NCI-H2196 (cell line): ENCODE results near the gene IPO5.

Source experiments
- DNase-seq: peaks from one replicate; lab custom pipeline; 2025; ENCODE audit not compliant: unreplicated experiment; lab: John Stamatoyannopoulos, UW

The IPO5 gene

DNA sequence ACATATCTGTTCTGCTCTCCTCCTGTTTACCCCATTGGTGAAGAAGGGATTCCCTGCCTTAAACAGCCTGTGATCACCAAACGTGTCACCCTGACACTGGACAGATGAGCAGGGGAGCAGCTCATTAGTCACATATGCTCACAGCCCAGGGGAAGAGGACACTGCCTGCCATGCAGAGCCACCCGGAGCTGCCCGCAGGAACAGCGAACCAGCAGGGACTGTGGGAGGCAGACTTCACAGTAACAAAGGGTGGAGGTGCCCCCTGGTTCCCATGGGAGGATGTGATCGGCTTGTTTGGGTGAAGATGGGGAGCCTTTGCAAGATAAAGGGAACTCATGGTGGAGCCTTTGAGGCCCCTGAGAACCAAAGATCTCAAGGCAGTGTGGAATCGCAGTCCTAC lies 100.8 kb downstream of the IPO5 start:
- DNase-seq: no peak

DNA sequence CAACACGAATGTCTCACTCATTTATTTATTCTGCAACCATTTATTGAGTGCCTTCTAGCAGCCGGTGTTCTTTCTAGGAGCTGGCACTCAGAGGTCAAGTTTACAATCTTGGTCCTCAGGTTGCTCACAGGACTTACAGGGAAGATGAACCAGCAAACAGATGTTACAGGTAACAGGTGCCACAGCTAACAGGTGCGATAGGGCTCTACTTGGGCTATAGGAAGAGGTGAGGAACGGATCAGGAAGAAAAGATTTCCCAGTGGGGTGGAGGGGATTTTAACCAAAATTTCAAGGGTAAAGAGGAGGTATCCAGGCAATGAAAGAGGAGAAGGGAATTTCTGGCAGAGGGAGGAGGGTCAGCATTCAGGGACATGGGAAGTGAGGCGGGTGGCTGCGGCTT lies 102.1 kb downstream of the IPO5 start:
- no peak for DNase-seq

DNA sequence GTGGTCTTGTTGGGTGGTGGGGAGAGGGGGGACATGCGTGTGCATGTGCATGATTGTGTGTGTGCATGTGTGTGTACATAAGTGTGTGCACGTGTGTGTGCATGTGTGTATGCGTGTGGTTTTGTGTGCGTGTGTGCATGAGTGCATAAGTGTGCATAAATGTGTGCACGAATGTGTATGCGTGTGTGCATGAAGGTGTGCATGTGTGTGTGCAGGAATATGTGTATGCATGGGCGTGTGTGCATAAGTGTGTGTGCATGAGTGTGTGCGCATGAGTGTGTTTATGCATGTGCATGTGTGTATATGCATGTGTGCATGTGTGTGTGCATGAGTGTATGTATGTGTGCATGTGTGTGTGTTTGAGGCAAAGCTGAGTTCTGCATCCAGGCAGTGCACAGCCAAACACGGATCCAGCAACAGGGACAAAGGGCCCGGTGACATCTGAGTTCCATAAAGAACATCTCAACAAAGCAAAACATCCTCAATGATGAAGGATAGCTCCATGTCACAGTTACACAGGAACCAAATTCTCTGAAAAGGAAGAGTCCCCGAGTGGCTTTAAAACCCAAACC lies 103.5 kb downstream of the IPO5 start:
- no peak for DNase-seq

DNA sequence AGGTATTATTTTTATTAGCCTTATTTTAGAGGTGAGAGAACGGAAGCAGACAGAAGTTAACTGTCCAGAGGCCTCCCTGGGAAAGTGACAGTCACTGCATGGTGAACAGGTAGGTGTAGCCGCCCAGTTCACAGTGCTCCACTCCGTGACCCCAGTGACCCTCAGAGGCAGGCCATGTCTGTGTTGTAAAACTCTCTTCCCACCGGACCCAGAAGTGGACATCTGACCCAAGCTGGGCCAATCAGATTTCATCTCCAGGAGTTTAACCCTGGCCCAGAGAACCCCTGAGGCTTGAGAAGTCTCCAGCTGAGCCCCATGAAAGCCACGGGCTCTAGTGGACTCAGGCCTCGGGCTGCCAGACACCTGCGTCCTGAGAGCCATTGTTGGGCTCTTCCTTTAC lies 105.8 kb downstream of the IPO5 start:
- DNase-seq: no peak

DNA sequence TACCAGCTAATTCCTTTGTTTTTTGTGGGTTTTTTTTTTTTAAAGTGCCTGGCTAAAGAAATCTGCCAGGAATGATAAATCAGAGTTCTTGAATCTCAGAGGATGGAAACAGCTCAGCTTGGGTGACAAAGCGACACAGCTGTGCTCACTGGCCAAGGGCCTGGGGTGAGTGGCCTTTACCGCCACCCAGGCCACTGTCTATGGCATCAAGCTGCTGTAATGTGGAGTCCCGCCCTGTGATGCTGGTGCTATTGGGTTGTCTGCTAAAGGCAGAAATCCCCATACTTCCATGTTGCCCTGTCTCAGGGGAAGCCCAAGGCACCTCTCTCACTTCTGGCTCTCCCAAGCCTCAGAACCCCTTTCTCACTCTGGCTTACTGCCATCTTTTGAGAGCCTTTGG lies 106.8 kb downstream of the IPO5 start:
- DNase-seq: no peak

DNA sequence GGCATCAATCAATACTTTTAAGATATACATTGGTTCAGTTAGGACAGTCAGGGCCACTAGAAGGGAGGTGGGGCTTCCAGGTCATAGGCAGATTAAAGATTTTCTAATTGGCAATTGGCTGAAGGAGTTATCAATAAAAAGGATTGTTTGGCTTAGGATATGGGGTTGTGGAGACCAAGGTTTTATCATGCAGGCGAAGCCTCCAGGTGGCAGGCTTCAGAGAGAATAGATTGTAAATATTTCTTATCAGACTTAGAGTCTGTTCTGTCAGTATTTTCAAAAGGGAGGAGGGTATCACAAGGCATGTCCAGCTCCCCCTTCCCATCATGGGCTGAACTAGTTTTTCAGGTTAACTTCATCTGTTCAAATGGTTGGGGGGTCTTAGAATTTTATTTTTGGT lies 112.0 kb downstream of the IPO5 start:
- DNase-seq: no peak

DNA sequence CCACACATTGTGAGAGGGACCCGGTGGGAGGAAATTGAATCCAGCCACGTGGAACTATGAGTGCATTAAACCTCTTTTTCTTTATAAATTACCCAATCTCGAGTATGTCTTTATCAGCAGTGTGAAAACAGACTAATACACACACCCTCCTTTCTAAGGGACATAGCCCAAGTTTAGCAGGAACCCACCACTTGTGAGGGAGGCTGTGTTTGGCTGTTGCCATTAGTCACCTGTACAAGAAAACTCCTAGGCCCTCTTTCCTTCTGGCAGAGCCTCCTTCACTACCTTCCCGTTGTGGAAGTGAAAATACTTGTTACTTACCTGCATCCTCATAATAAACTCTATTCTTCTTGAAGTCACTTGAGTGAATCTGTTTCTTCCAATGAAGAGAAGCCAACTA lies 113.2 kb downstream of the IPO5 start:
- no peak for DNase-seq

DNA sequence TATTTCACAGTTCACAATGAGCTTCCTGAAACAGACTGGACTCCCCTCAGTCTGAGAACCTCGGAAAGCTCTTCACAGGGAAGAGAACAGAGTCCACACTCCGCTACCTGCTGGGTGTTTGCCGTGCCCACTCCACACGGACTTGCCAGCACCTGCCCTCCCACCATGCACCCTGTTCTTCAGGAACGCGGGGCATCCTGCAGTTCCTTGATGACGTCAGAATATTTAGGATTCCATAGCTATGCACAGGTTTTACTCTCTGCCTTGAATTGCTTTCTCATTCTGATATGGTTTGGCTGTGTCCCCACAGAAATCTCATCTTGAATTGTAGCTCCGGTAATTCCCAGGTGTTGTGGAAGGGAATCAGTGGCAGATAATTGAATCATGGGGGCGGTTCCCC lies 115.0 kb downstream of the IPO5 start:
- no peak for DNase-seq

DNA sequence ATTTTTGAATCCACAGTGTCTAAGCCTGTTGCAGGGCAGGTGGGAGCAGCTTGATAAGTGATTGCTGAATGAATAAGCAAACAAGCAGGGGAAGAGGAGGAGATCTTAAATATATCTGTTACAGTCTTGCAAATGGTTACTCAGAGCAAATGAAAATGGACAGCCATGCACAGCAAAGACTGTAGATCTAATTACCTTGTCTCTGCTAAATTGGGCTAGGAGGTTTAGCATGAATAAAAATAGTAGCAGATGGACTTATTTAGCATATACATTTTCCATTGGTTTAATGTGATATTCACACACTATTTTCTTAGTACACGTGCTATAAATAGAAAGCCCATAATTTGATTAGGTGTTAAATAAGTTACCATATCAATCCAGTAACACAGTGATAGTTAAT lies 116.5 kb downstream of the IPO5 start:
- no peak for DNase-seq

DNA sequence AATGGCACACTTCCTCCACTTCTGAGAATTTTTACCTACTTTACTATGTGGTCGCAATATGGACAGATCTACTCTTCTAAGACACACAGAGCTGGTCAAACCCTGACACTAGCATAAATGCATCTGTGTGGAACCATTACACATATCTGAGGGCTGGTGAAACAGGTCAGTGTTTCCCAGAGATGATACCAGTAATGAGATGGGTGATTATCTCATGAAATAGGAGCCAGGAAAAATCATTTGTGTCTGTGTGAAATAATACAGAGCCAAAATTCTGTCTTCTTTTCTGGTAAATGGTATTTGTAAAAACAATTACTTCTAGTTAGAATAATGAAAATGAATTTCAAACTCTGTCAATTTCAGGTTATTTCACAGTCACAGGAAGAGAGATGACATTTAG lies 117.8 kb downstream of the IPO5 start:
- DNase-seq: no peak

DNA sequence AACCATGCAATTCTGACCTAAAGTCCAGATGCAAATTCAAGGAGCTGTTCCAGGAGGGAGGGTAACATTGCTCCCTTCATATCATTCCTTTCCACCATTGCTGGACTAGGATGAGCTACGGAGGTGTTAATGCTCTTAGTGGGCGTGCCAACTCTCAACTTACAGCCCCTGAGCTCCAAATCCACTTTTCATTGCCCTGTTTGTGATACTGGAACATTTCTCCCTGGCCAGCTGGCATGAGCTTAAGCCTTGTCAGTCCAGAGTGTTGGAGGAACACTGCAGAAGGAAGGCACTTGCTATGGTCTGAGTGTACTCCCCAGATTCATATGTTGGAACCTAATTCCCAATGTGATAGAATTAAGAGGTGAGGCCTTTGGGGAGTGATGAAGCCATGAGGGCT lies 119.0 kb downstream of the IPO5 start:
- DNase-seq: no peak
